ENCODE data around the gene CASP12.

CASP12 gene

GRCh38 chr11:104843150-104843836 is 55.0 kb downstream of the CASP12 start:
- in situ Hi-C loops (cut with MboI; ENCODE audit: low pct_unique_long_range_greater_than_20kb, low sequenced_read_pairs): no loop called here
- DNase-seq: no peak

GRCh38 chr11:104841973-104842525 is 56.2 kb downstream of the CASP12 start:
- in situ Hi-C loops (cut with MboI; ENCODE audit: low pct_unique_long_range_greater_than_20kb, low sequenced_read_pairs): no loop called here
- no peak for DNase-seq

GRCh38 chr11:104841185-104841584 is 57.1 kb downstream of the CASP12 start:
- DNase-seq: no peak
- in situ Hi-C loops (cut with MboI; ENCODE audit: low pct_unique_long_range_greater_than_20kb, low sequenced_read_pairs): no loop called here

GRCh38 chr11:104837969-104838639 is 60.2 kb downstream of the CASP12 start:
- no peak for DNase-seq
- in situ Hi-C loops (cut with MboI; ENCODE audit: low pct_unique_long_range_greater_than_20kb, low sequenced_read_pairs): no loop called here

GRCh38 chr11:104836691-104837090 is 61.6 kb downstream of the CASP12 start:
- in situ Hi-C loops (cut with MboI; ENCODE audit: low pct_unique_long_range_greater_than_20kb, low sequenced_read_pairs): no loop called here
- DNase-seq: no peak
